Endothelial cell of hepatic sinusoid (primary cell): ENCODE measurements around the gene PSEN2.

Experiments used
- in situ Hi-C: cut with HindIII; loops from 2 replicates; pipeline ENCODE4 v1.10.0; 2017; ENCODE audit warnings: low sequenced_read_pairs

PSEN2 gene

GRCh38 chr1:226884966-226885820, 14.8 kb downstream of the PSEN2 start:
- in situ Hi-C loops, result no loop called here

GRCh38 chr1:226886122-226886901, 15.9 kb downstream of the PSEN2 start:
- in situ Hi-C loops, result no loop called here

GRCh38 chr1:226887006-226887405, 16.6 kb downstream of the PSEN2 start:
- in situ Hi-C loops, result no loop called here

- in situ Hi-C loops, result no loop called here
These were observed 17.6 kb downstream of the PSEN2 start for GRCh38 chr1:226888021-226888420.

GRCh38 chr1:226888816-226889215, 18.4 kb downstream of the PSEN2 start:
- in situ Hi-C loops, result no loop called here

GRCh38 chr1:226889616-226890330, 19.4 kb downstream of the PSEN2 start:
- in situ Hi-C loops, result no loop called here

GRCh38 chr1:226890331-226891108, 20.1 kb downstream of the PSEN2 start:
- in situ Hi-C loops, result no loop called here

GRCh38 chr1:226891346-226891745, 20.9 kb downstream of the PSEN2 start:
- in situ Hi-C loops, result no loop called here

- in situ Hi-C loops, result no loop called here
These were observed 21.6 kb downstream of the PSEN2 start for GRCh38 chr1:226891846-226892523.

- in situ Hi-C loops, result no loop called here
These were observed 22.1 kb downstream of the PSEN2 start for GRCh38 chr1:226892524-226892875.

GRCh38 chr1:226893936-226894335, 23.5 kb downstream of the PSEN2 start:
- in situ Hi-C loops, result no loop called here

GRCh38 chr1:226894826-226895225, 24.4 kb downstream of the PSEN2 start:
- in situ Hi-C loops, result no loop called here

GRCh38 chr1:226895644-226896043, 25.2 kb downstream of the PSEN2 start:
- in situ Hi-C loops, result no loop called here

GRCh38 chr1:226898246-226898645, 27.8 kb downstream of the PSEN2 start:
- in situ Hi-C loops, result no loop called here

GRCh38 chr1:226901421-226901820, 31.0 kb downstream of the PSEN2 start:
- in situ Hi-C loops, result loop anchor here (25.0 kb wide), 1 partner anchor 111 kb away; no protein-coding TSS in a partner anchor

GRCh38 chr1:226902601-226903000, 32.2 kb downstream of the PSEN2 start:
- in situ Hi-C loops, result loop anchor here (25.0 kb wide), 1 partner anchor 110 kb away; no protein-coding TSS in a partner anchor

GRCh38 chr1:226903819-226904716, 33.7 kb downstream of the PSEN2 start:
- in situ Hi-C loops, result loop anchor here (25.0 kb wide), 1 partner anchor 108 kb away; no protein-coding TSS in a partner anchor

GRCh38 chr1:226904772-226905171, 34.4 kb downstream of the PSEN2 start:
- in situ Hi-C loops, result loop anchor here (25.0 kb wide), 1 partner anchor 108 kb away; no protein-coding TSS in a partner anchor

- in situ Hi-C loops, result loop anchor here (25.0 kb wide), 1 partner anchor 104 kb away; no protein-coding TSS in a partner anchor
These were observed 38.0 kb downstream of the PSEN2 start for GRCh38 chr1:226908419-226908818.
